CD1c-positive myeloid dendritic cell (primary cell): ENCODE measurements around the gene HNRNPA0.

Experiments
- DNase-seq: peaks from one replicate; pipeline ENCODE4 v3.0.0-alpha.2; 2016; ENCODE audit errors: extremely low spot score

The HNRNPA0 gene

GRCh38 chr5:137727623-137728022 lies 26.5 kb downstream of the HNRNPA0 start:
- no peak for DNase-seq

DNA sequence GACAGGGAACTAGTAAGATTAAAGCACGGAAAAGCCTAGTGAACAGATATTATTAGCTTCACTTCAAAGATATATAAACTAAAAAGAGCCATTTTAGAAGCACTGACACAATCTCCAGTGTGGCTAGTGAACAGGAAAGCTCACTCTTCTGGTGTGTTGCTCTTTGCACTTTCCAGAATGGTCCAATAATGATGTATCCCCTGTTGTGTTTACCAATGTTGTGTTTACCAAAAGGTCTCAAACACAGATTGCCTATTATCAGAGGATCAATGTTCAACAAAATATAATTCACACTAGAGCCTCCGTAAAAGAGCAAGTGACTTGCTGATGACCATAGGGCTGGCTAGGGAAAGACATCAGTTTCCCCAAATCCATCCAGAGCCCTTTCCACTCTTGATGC lies 29.9 kb downstream of the HNRNPA0 start:
- DNase-seq: no peak

GRCh38 chr5:137718611-137719010 lies 35.6 kb downstream of the HNRNPA0 start:
- DNase-seq: no peak

DNA sequence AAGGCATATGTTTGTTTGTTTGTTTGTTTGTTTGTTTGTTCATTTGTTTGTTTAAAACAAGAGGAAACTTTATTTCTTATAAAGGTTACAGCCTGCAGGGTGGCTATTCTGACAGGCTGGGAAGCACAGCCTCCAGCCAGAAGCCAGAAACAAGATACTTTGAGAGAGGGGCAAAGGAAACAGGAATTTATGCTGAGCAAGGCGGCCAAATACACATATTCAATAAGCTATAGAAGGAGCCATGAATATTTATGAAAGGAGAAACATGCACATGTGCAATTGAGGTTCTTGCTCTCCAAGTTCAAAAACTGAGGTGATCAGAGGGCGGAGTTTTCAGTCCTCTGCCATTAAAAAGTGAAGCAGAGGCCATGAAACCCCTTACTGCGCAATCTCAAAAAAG lies 37.8 kb downstream of the HNRNPA0 start:
- DNase-seq: no peak

DNA sequence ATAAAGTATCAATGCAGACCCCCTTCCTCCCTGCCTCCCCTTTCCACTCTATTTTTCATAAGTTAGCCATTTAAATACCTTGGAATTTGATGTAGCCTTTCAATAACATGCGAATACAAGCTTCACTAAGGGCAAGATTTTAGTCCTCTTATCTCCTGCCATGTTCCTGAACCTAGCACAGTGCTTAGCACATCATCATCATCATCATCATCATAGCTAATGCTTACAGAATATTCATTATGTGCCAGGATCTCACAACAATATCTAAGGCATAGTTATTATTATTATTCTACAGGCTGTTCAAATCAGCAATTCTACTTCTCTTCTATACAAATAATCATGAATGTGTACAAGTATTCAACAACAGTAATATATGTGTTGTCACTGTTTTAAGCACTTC lies 38.7 kb downstream of the HNRNPA0 start:
- no peak for DNase-seq

- no peak for DNase-seq
Measured at GRCh38 chr5:137714946-137715345, 39.2 kb downstream of the HNRNPA0 start.

GRCh38 chr5:137714494-137714893 lies 39.7 kb downstream of the HNRNPA0 start:
- no peak for DNase-seq

DNA sequence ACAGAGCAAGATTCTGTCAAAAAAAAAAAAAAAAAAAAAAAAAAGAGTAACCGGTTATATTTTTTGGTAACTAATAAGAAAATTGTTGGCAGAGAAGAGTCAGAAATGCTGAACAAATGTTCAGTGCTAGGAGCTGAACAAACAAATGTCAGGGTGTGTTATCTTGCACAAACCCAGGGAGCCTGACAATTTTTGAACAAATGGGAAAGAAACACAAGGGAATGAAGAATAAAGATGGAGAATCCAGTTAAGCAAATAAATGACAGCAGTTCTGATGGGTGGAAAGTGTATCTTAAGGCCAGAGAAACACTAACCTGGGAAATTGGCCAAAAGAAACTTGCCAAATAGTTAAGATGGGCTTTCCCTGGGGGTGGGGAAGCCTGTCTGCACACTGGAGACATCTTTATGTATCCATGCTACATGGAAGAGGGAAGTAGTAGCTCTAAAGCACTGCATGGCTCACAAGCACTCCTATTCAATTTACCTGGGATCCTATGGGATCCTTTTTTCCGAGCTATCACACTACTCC lies 42.0 kb downstream of the HNRNPA0 start:
- no peak for DNase-seq

DNA sequence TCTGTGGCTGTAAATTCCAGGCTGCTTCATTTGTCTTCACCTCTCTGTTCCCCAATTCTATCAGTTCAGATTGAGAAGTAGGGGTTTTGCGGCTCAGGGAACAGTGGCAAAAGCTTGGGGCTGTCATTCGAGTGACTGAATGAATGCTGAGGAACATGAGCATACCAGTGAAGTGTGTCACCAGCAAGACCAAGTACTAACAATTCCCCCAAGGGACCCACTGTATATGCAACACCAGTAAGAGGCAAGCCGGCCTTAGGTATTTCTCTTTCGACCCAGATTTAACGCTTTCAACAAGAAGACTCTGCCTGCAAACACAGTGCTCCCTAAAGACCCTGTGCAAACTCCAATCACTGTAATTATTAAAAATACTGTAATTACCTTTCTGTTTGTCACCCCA lies 44.1 kb downstream of the HNRNPA0 start:
- no peak for DNase-seq

DNA sequence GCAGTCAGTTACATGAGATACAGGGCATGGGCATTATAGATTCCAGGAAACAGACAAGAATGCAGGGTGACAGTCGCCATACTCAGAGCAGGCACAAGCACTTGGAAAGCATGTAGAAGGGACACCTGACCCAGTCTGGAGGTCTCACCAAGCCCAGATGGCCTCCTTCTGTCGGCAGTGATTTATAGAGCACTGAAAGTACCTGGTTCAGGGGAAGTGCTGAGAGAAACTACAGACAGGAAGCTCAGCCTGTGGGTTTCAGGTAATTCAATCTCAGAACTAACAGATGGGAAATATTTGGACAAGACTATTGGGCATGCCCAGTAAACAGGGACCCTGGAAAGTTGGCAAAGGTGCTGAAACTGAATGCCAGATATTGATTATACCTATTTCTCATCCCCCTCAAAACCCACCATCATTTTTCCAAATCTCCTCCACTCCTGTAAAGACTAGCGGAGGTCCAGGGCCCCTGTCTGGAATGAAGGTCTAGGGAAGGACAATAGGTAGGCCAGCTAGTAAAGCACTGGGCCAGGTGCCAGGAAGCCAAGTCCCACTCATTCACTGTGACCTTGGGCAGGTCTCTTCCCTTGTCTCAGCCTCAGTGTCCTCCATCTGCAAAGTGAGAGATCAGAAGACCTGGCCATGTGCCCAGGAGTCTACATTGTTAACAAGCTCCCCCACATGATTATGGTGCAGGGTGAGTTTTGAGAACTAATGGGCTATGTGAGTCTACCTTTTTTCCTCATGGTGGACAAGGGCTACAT lies 45.2 kb downstream of the HNRNPA0 start:
- DNase-seq: no peak

DNA sequence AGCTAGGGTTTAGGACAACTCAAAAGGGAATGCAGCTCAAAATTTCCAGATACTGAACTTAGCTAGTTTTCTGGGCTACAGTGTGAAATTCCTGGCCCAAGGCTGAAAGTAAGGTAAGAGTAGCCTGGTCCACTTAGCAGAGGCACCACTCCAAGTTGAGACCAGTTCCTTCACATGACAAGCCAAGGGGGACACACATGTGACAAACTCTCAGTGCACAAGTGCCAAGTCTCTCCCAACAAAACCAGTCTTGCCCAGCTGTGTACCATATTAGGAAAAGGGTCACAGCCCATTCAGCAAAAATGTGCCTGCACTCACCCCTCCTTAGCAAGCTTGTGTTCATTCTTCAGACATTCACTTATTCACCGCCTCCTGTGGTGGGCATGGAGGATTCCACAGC lies 46.1 kb downstream of the HNRNPA0 start:
- no peak for DNase-seq

- no peak for DNase-seq
Measured at GRCh38 chr5:137706841-137707240, 47.3 kb downstream of the HNRNPA0 start.

- DNase-seq: no peak
Measured at GRCh38 chr5:137705106-137705505, 49.1 kb downstream of the HNRNPA0 start.

DNA sequence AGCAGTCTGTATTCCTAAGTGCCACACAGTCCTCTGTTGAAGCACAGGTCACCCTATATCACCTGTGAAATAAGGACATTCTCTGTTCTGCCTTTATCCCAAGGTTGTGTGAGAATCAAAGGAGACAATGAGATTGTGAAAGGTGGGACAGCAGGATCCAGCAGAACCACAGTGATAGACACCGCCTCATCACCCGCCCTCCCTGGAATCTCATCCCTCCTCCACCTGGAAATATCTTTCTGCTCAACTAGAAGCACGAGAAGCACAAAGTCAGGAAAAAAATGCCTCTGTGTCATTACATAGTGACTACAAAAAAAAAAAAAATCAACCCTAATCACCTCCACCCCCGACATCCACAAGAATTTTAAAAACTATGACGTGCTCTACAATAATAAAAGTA lies 50.6 kb downstream of the HNRNPA0 start:
- no peak for DNase-seq

- DNase-seq: no peak
Measured at GRCh38 chr5:137700282-137700680, 53.9 kb downstream of the HNRNPA0 start.

GRCh38 chr5:137699336-137700281 lies 54.6 kb downstream of the HNRNPA0 start:
- DNase-seq: no peak

DNA sequence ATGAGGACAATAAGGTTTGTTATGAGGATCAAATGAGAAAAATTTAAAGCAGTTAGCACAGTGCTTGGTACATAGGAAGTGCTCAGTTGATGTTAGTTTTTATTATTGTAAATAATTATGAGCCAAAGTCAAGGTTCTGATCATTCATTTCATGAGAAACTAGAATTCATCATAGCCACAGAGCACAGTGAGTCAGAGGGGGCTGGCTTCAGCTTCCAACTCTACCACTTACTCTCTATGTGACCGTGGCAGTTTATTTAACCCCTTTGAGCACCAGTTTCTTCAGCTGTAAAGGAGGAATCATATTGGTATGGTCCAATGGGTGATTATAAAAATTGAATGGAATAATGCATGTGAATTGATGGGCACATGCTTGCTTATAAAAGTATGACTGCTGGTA lies 57.7 kb downstream of the HNRNPA0 start:
- peak; percentile 7 for DNase-seq

GRCh38 chr5:137695651-137696428 lies 58.3 kb downstream of the HNRNPA0 start:
- DNase-seq: peak; percentile 69
